Camera-type eye (tissue), 1 donor: ENCODE measurements around the gene GBE1. TPM values are rescaled to one million over a fixed set of nuclear protein-coding genes. Genes with fewer than 3 reads are reported as not detected.

Source experiments
- total RNA-seq: library from RNA; depleted of rRNA; stranded (reverse); fragments of >200 nt; gene quantifications from one replicate; pipeline ENCODE4 v1.2.3, GENCODE V29; 2014

The GBE1 gene
- 32.4 TPM for total RNA-seq

DNA sequence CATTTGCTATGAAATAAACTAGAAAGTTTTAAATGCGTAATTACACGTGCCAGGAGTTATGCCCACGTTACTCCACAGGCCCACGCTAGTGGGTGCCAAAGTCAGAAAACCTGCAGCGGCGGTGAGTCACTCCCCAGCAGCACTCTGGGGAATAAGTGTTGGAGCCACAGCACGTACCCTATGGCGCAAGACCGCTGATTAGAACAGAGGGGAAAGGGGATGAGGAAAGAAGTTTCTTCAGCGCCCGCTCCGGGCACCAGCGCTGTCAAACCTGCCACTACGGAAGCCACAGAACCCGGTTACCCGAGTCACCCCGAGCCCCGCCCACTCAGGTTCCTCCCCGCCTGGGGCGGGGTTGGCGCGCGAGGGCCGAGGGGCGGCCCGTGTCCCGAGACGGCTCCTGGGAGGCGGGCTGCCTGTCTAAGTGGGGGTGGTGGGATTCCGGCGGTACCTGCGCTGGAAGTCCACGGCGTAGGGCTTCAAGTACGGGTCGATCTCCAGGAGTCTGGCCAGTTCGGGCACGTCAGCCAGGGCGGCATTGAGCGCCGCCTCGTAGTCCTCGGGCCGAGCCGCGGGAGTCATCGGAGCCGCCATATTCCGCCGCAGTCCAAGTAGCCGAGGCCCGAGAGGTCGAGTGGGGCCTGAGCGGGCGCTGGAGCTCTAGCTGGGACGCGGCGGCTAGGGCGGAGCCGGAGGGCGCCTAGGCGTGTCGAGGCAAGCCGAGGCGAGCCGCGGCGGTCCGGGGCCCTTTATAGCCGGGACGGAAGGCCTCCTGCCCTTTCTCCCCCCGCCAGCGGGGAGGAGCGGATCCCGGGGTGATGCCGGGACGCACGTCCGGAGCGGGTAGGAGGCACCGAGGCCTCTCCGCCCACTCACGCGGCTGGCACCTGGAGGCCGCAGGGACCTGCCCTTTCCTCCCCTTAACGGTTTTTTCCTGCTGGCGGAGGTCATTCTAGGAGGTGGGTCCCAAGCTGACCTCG, at the start of gene GBE1:
Gene GBE1, minus strand, starts transcription at position 722 of the 980 bp plus-strand sequence. Its CDS starts 128 bp downstream, at position 594.

